Smooth muscle cell (in vitro differentiated cells): ENCODE measurements around the gene GPATCH2L. TPM values are rescaled to one million over a fixed set of nuclear protein-coding genes. Genes with fewer than 3 reads are reported as not detected.

Experiments used
- DNase-seq: peaks from one replicate; lab custom pipeline; 2025; ENCODE audit not compliant: unreplicated experiment; lab: John Stamatoyannopoulos, UW
- H2AFZ ChIP-seq: fragments of 200-600 bp; sonication (generic); 2 replicates; pipeline ENCODE4 v1.6.0; 2016; ENCODE audit warnings: antibody characterized with exemption, low read depth, mild to moderate bottlenecking
- H3F3A ChIP-seq: fragments of 200-600 bp; sonication (generic); 2 replicates; pipeline ENCODE4 v1.6.0; 2017; ENCODE audit warnings: antibody characterized with exemption, low read depth
- H3K27ac ChIP-seq: fragments of 200-600 bp; sonication (generic); 2 replicates; pipeline ENCODE4 v1.5.1; 2016; ENCODE audit warnings: low read depth, mild to moderate bottlenecking
- H3K27me3 ChIP-seq: fragments of 200-600 bp; sonication (generic); 2 replicates; pipeline ENCODE4 v1.6.1; 2016; ENCODE audit warnings: low read depth, mild to moderate bottlenecking
- H3K36me3 ChIP-seq: fragments of 200-600 bp; sonication (generic); 2 replicates; pipeline ENCODE4 v1.5.1; 2016; ENCODE audit warnings: low read depth
- H3K4me1 ChIP-seq: fragments of 200-600 bp; sonication (generic); 2 replicates; pipeline ENCODE4 v1.5.1; 2016; ENCODE audit warnings: low read depth
- H3K4me2 ChIP-seq: fragments of 200-600 bp; sonication (generic); 2 replicates; pipeline ENCODE4 v1.6.0; 2016; ENCODE audit warnings: mild to moderate bottlenecking
- H3K4me3 ChIP-seq: fragments of 200-600 bp; sonication (generic); 2 replicates; pipeline ENCODE4 v1.5.1; 2016; ENCODE audit warnings: mild to moderate bottlenecking
- H3K79me2 ChIP-seq: fragments of 200-600 bp; sonication (generic); 2 replicates; pipeline ENCODE4 v1.6.0; 2016; ENCODE audit warnings: low read depth, mild to moderate bottlenecking
- H3K9ac ChIP-seq: fragments of 200-600 bp; sonication (generic); 2 replicates; pipeline ENCODE4 v1.6.0; 2016; ENCODE audit warnings: low read depth
- H3K9me3 ChIP-seq: fragments of 200-600 bp; sonication (generic); replicated peaks from 2 replicates; pipeline ENCODE4 v1.5.1; 2016; ENCODE audit warnings: low read depth
- H4K20me1 ChIP-seq: fragments of 200-600 bp; sonication (generic); 2 replicates; pipeline ENCODE4 v1.6.0; 2016; ENCODE audit warnings: low read depth
- CTCF ChIP-seq: fragments of 200-600 bp; sonication (generic); IDR thresholded peaks from 2 replicates; pipeline ENCODE4 v1.5.1; 2017; ENCODE audit warnings: borderline replicate concordance, mild to moderate bottlenecking, antibody characterized with exemption; ENCODE audit not compliant: insufficient read depth, poor library complexity, severe bottlenecking
- WGBS: methylation state at CpG from one replicate; pipeline ENCODE4 v1.1.7; 2016; ENCODE audit warnings: low lambda C conversion rate; 5-methylcytosine and 5-hydroxymethylcytosine counted together
- polyA plus RNA-seq: library from polyadenylated mRNA; unstranded; fragments of >200 nt; fragmentation: Nextera tagmentation; extraction: Ambion mirVana; gene quantifications from 2 replicates; pipeline ENCODE4 v1.2.1, GENCODE V29; 2016
- total RNA-seq: library from RNA; depleted of rRNA; stranded (reverse); fragments of >200 nt; gene quantifications from 2 replicates; pipeline ENCODE4 v1.2.3, GENCODE V29; 2014

Gene GPATCH2L
- total and polyA plus RNA-seq, 2 experiments from 2014 or later: 14.5 to 53.4 TPM

DNA sequence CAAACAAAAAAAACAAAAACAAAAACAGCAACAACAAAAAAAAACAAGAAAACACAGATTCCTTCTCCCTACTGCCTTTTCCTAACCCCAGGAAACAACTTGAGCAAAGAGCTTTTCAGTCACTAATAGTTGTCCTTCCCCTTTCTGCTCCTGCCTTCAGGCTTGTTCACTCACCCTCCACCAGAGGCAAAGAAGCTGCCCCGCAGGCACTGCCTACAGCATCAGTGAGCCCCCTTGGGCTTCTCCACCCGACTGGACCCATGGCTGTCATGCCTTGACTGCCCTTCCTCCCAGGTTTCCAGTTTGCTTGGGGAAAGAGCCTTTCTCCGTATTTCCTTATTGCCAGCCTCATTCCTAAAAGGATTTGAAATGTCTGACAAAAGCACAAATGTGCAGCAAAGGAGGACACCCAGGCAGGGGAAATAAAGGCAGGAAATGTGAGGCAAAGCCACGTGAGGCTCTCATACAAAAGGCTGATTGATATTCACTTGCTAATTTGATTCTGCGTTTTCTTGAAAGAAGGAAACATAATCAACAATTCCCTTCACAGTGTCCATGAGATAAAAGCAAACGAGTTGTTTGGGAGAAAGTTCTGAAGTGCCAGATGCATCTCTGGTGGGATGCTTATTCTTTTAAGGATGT lies 85.7 kb downstream of the GPATCH2L start:
- no peak for TF ChIP-seq CTCF
- Histone ChIP-seq H3K4me2 (no peak overlapping the region), H3K36me3 (no peaks in the 10 kb centered on the region), H3F3A (no peaks in the 10 kb centered on the region), H3K4me1 (no peaks in the 10 kb centered on the region), H4K20me1 (no peaks in the 10 kb centered on the region), H3K4me3 (no peak overlapping the region), H3K27ac (no peak overlapping the region), H3K27me3 (no peaks in the 10 kb centered on the region), H3K9me3 (no peaks in the 10 kb centered on the region), H3K79me2 (no peaks in the 10 kb centered on the region), H2AFZ (no peak overlapping the region), H3K9ac (no peak overlapping the region)
- no peak for DNase-seq
- WGBS: 62% methylated on average over 6 of the region's 6 CpGs

DNA sequence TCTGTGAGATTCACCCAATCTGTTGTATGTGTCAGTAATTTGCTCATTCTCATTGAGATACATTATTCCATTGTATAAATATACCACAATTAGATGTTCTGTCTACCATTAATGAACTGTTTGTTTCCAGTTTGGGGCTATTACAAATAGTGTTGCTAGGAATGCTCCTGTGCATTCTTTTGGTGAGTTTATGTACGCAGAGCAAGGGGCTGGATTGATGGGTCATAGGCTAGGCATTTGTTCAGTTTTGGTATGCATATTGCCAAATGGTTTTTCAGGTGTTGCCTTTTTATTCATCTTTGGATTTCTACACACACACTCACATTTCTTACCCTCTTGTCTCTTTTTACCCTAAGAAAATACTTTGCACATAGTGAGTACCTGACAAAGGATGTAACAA lies 93.4 kb downstream of the GPATCH2L start:
- WGBS: 80% methylated on average over 1 of the region's 1 CpG
- Histone ChIP-seq H2AFZ (no peak overlapping the region), H3K4me3 (no peak overlapping the region), H3K79me2 (no peaks in the 10 kb centered on the region), H3K36me3 (no peaks in the 10 kb centered on the region), H3K27me3 (no peaks in the 10 kb centered on the region), H3K9me3 (no peaks in the 10 kb centered on the region), H3K9ac (no peak overlapping the region), H3F3A (no peaks in the 10 kb centered on the region), H3K4me1 (no peaks in the 10 kb centered on the region), H4K20me1 (no peaks in the 10 kb centered on the region), H3K27ac (no peak overlapping the region), H3K4me2 (no peak overlapping the region)
- no peak for TF ChIP-seq CTCF
- no peak for DNase-seq

DNA sequence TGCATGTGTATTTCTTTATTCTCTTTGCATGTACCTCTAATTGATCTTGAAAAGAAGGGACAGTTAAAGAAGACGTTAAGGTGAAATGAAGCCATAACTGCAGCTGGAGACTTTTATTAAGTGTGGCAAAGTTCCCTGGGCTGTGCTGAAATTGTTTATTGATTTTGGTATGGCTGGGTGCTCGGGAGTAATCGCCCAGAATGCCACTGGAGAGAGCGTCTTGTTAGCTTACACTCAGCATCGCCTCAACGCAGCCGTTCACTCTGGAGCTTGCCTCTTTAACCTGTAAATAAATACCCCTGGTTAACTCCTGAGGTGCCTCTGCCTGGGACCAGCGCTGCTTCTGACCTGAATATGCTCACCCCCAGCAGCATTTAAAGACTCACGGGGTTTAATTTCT lies 98.6 kb downstream of the GPATCH2L start:
- H3K27ac ChIP-seq: no peak overlapping the region
- WGBS: 78% methylated on average over 9 of the region's 9 CpGs
- no peaks in the 10 kb centered on the region for H3F3A ChIP-seq
- H4K20me1 ChIP-seq: no peaks in the 10 kb centered on the region
- no peaks in the 10 kb centered on the region for H3K4me1 ChIP-seq
- H3K4me2 ChIP-seq: no peak overlapping the region
- H3K9ac ChIP-seq: no peak overlapping the region
- peaks cover 9% of the 10 kb centered on the region for H3K27me3 ChIP-seq
- DNase-seq: no peak
- no peak overlapping the region for H3K4me3 ChIP-seq
- H2AFZ ChIP-seq: no peak overlapping the region
- no peak for TF ChIP-seq CTCF
- H3K36me3 ChIP-seq: no peaks in the 10 kb centered on the region
- H3K79me2 ChIP-seq: no peaks in the 10 kb centered on the region
- H3K9me3 ChIP-seq: no peaks in the 10 kb centered on the region

GRCh38 chr14:76252471-76252870 lies 100.7 kb downstream of the GPATCH2L start:
- H3K27ac ChIP-seq: no peak overlapping the region
- H3K9me3 ChIP-seq: no peaks in the 10 kb centered on the region
- H3K27me3 ChIP-seq: peaks cover 9% of the 10 kb centered on the region
- H3K79me2 ChIP-seq: no peaks in the 10 kb centered on the region
- WGBS: 89% methylated on average over 3 of the region's 3 CpGs
- H3K9ac ChIP-seq: no peak overlapping the region
- no peaks in the 10 kb centered on the region for H3K36me3 ChIP-seq
- TF ChIP-seq CTCF: no peak
- peaks cover 6% of the 10 kb centered on the region for H3K4me1 ChIP-seq
- H3K4me3 ChIP-seq: no peak overlapping the region
- H3K4me2 ChIP-seq: no peak overlapping the region
- H3F3A ChIP-seq: no peaks in the 10 kb centered on the region
- no peak overlapping the region for H2AFZ ChIP-seq
- H4K20me1 ChIP-seq: no peaks in the 10 kb centered on the region
- DNase-seq: no peak
